Neuronal stem cell (in vitro differentiated cells): Measurements from ENCODE around the gene FRMD4B.

ENCODE experiments used
- DNase-seq: peaks from one replicate; pipeline ENCODE4 v3.0.0-alpha.2; 2013; ENCODE audit warnings: low spot score
- H2AFZ ChIP-seq: one replicate; pipeline ENCODE4 v1.6.1; 2013; ENCODE audit warnings: mild to moderate bottlenecking, low read length, inconsistent platforms
- H2AK5ac ChIP-seq: 2 replicates; pipeline ENCODE4 v1.6.1; 2013; ENCODE audit warnings: low read depth, mild to moderate bottlenecking, inconsistent platforms, low read length, moderate library complexity, mixed read lengths
- H2BK120ac ChIP-seq: 2 replicates; pipeline ENCODE4 v1.6.1; 2013; ENCODE audit warnings: low read depth, mild to moderate bottlenecking, inconsistent platforms, low read length, moderate library complexity, mixed read lengths
- H2BK12ac ChIP-seq: one replicate; pipeline ENCODE4 v1.6.1; 2013; ENCODE audit warnings: low read length, inconsistent platforms
- H2BK15ac ChIP-seq: 2 replicates; pipeline ENCODE4 v1.6.1; 2013; ENCODE audit warnings: mild to moderate bottlenecking, low read length, inconsistent platforms, mixed read lengths
- H2BK5ac ChIP-seq: one replicate; pipeline ENCODE4 v1.6.1; 2013; ENCODE audit warnings: inconsistent platforms, mild to moderate bottlenecking, low read length, moderate library complexity
- H3K14ac ChIP-seq: one replicate; pipeline ENCODE4 v1.6.1; 2013; ENCODE audit warnings: low read length, inconsistent platforms
- H3K18ac ChIP-seq: 2 replicates; pipeline ENCODE4 v1.6.1; 2013; ENCODE audit warnings: low read length, inconsistent platforms
- H3K23ac ChIP-seq: 2 replicates; pipeline ENCODE4 v1.6.1; 2013; ENCODE audit warnings: low read depth, mild to moderate bottlenecking, mixed read lengths, low read length, inconsistent platforms; ENCODE audit not compliant: poor library complexity
- H3K27ac ChIP-seq: replicated peaks from 3 replicates; pipeline ENCODE4 v1.5.1; 2013; ENCODE audit warnings: low read length, inconsistent platforms
- H3K27me3 ChIP-seq, 3 experiments: 2 replicates each; pipeline ENCODE4 v1.6.1; 2013; ENCODE audit warnings: low read length in 3 of 3, mild to moderate bottlenecking in 2 of 3, inconsistent platforms in 1 of 3, low read depth in 1 of 3, mixed read lengths in 1 of 3, moderate library complexity in 1 of 3; ENCODE audit not compliant: control insufficient read depth in 3 of 3, insufficient read depth in 3 of 3
- H3K36me3 ChIP-seq, 2 donors: replicated peaks in 1 of 2; 2 replicates each; pipeline ENCODE4 v1.6.1; 2013; ENCODE audit warnings: low read length in 2 of 2; ENCODE audit not compliant: control insufficient read depth in 2 of 2, insufficient read depth in 2 of 2
- H3K4ac ChIP-seq: 2 replicates; pipeline ENCODE4 v1.6.1; 2013; ENCODE audit warnings: inconsistent platforms, mild to moderate bottlenecking, low read length, moderate library complexity
- H3K4me1 ChIP-seq, 2 donors: 1 replicate in 1 of 2; 2 replicates in 1 of 2; pipeline ENCODE4 v1.6.1; 2013; ENCODE audit warnings: low read length in 2 of 2, low read depth in 1 of 2; ENCODE audit not compliant: control insufficient read depth in 2 of 2, insufficient read depth in 1 of 2
- H3K4me2 ChIP-seq: one replicate; pipeline ENCODE4 v1.6.1; 2013; ENCODE audit warnings: mild to moderate bottlenecking, low read length, inconsistent platforms; ENCODE audit not compliant: insufficient read depth, poor library complexity, severe bottlenecking
- H3K4me3 ChIP-seq, 2 donors: 2 replicates each; pipeline ENCODE4 v1.5.1; 2013; ENCODE audit warnings: low read length in 2 of 2, mild to moderate bottlenecking in 2 of 2, inconsistent platforms in 1 of 2, moderate library complexity in 1 of 2
- H3K79me1 ChIP-seq: one replicate; pipeline ENCODE4 v1.6.1; 2013; ENCODE audit warnings: low read depth, mild to moderate bottlenecking, inconsistent platforms, low read length, moderate library complexity
- H3K9ac ChIP-seq: one replicate; pipeline ENCODE4 v1.6.1; 2013; ENCODE audit warnings: mild to moderate bottlenecking, low read depth, low read length, inconsistent platforms; ENCODE audit not compliant: poor library complexity
- H3K9me3 ChIP-seq, 2 donors: replicated peaks in 1 of 2; 2 replicates each; pipeline versions ENCODE3 to v1.6.1; 2013; ENCODE audit warnings: low read length in 2 of 2, mild to moderate bottlenecking in 2 of 2, inconsistent platforms in 1 of 2, low read depth in 1 of 2, mixed read lengths in 1 of 2, moderate library complexity in 1 of 2; ENCODE audit not compliant: control insufficient read depth in 2 of 2, insufficient read depth in 1 of 2
- H4K8ac ChIP-seq: one replicate; pipeline ENCODE4 v1.6.1; 2013; ENCODE audit warnings: low read depth, mild to moderate bottlenecking, inconsistent platforms, low read length, moderate library complexity
- H4K91ac ChIP-seq: one replicate; pipeline ENCODE4 v1.6.1; 2013; ENCODE audit warnings: low read length, low read depth, mild to moderate bottlenecking, inconsistent platforms; ENCODE audit not compliant: poor library complexity
- WGBS, 2 donors: extraction: QIAGEN DNeasy Blood & Tissue Kit; methylation state at CpG; one replicate each; pipeline ENCODE4 v1.1.7; 2013; ENCODE audit warnings: missing lambda C conversion rate in 2 of 2, mixed read lengths in 1 of 2; ENCODE audit not compliant: insufficient read length in 2 of 2, insufficient replicate concordance in 1 of 2; ENCODE audit errors: extremely low coverage in 2 of 2; 5-methylcytosine and 5-hydroxymethylcytosine counted together

FRMD4B gene

DNA sequence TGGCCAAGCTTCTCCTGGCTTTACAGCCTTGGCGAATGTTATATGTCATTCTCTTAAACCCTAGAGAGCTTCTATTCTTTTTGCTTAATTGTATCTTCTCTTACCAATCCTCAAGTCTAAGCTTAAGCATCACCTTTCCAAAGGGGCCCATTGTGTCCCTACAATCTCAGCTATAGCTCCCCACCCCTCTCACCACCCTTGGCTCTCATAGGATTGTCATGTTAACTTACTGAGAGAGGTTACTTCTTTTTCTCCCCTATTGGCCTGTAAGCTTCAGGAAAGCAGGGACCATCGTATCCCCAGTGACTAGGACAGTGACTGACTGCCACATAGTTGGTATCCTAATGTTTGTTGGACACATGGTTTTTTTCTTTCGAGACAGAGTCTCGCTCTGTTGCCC, 220.1 kb downstream of the FRMD4B start:
- H4K91ac ChIP-seq: no peak overlapping the region
- H3K4me1 ChIP-seq: no peaks in the 10 kb centered on the region
- H3K36me3 ChIP-seq: peaks cover 0 to 1% of the 10 kb centered on the region in 2 donors
- no peak overlapping the region for H3K4me3 ChIP-seq
- no peak overlapping the region for H3K23ac ChIP-seq
- WGBS, 2 donors: no CpG with 5 or more reads among the region's 4 CpGs
- no peak for DNase-seq
- no peak overlapping the region for H2BK120ac ChIP-seq
- H2BK5ac ChIP-seq: no peak overlapping the region
- no peak overlapping the region for H2AFZ ChIP-seq
- no peak overlapping the region for H4K8ac ChIP-seq
- no peak overlapping the region for H3K4me2 ChIP-seq
- no peak overlapping the region for H2AK5ac ChIP-seq
- no peaks in the 10 kb centered on the region for H3K79me1 ChIP-seq
- no peak overlapping the region for H2BK15ac ChIP-seq
- no peak overlapping the region for H3K14ac ChIP-seq
- no peak overlapping the region for H3K27ac ChIP-seq
- no peak overlapping the region for H3K4ac ChIP-seq
- H3K18ac ChIP-seq: no peak overlapping the region
- no peak overlapping the region for H3K9ac ChIP-seq
- H3K9me3 ChIP-seq: no peaks in the 10 kb centered on the region
- H2BK12ac ChIP-seq: no peak overlapping the region
- H3K27me3 ChIP-seq: no peaks in the 10 kb centered on the region

DNA sequence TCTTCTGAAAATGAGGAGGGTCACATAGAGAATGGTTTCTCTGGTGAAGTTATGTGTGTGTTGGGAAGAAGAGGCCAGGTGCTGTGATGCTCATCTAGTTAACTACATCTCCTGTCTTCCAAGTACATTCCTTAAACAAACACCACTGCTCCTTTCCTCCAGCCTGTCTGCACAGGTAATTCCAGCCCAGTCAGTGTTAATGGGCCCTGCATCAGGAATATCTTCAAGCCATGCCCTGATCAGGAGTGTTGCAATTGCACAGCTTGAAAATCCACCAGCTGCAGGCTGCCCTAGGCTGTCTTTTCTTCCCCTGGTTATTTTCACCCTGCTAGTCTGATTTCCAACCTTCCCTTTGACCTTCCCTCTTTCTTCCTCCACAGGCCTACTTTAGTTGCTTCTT, 221.6 kb downstream of the FRMD4B start:
- no peak for DNase-seq
- Histone ChIP-seq H3K9me3 (no peaks in the 10 kb centered on the region), H3K79me1 (no peaks in the 10 kb centered on the region), H3K14ac (no peak overlapping the region), H3K36me3 (no peaks in the 10 kb centered on the region), H3K18ac (no peak overlapping the region), H3K4me1 (no peaks in the 10 kb centered on the region), H3K23ac (no peak overlapping the region), H3K9ac (no peak overlapping the region), H2AFZ (no peak overlapping the region), H3K27me3 (no peaks in the 10 kb centered on the region), H3K4ac (no peak overlapping the region), H2BK120ac (no peak overlapping the region), H3K4me2 (no peak overlapping the region), H2BK5ac (no peak overlapping the region), H2BK15ac (no peak overlapping the region), H2AK5ac (no peak overlapping the region), H2BK12ac (no peak overlapping the region), H3K4me3 (no peak overlapping the region), H4K8ac (no peak overlapping the region), H3K27ac (no peak overlapping the region), H4K91ac (no peak overlapping the region)

DNA sequence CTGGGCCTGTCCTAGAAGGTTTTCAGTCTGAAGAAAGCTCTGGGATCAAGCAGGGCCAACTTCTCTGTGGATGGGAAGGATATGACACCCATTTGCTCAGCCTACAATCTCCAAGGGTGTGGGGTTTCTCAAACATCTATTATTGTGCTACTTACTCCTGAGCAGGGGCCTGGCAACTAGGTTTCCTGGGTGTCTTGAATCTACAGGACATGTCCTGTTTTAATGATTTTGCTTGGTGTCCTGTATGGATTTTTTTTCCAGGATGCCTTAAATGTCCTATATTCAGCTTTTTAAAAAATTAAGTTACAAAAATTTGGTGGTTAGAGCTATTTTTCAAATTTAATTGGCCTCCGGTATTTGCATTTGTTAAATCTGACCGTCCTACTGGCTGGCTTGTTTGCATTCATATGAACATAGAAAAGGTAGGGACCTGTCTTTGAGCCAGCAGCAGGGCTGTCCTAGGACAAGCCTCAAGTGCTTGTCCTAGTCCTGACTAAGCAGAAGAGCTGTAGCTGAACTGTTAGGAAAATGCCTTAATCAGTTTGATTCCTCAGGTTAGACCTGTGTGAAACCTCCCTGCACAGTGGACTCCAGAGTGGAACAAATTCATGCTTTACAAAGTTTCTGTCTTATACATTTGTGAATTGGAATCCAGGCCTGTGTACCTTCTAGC, 223.4 kb downstream of the FRMD4B start:
- H3K4ac ChIP-seq: no peak overlapping the region
- no peak overlapping the region for H3K4me2 ChIP-seq
- no peak overlapping the region for H2BK120ac ChIP-seq
- no peaks in the 10 kb centered on the region for H3K79me1 ChIP-seq
- H3K23ac ChIP-seq: no peak overlapping the region
- no peaks in the 10 kb centered on the region for H3K4me1 ChIP-seq
- peak overlapping the region; percentile 52 for H2AFZ ChIP-seq
- no peak overlapping the region for H4K91ac ChIP-seq
- no peak overlapping the region for H4K8ac ChIP-seq
- H3K18ac ChIP-seq: peak overlapping the region; percentile 53
- no CpG with 5 or more reads among the region's 2 CpGs for WGBS, 2 donors
- no peaks in the 10 kb centered on the region for H3K9me3 ChIP-seq
- H3K9ac ChIP-seq: no peak overlapping the region
- no peak overlapping the region for H2AK5ac ChIP-seq
- H2BK5ac ChIP-seq: no peak overlapping the region
- no peak for DNase-seq
- H3K36me3 ChIP-seq: no peaks in the 10 kb centered on the region
- H2BK15ac ChIP-seq: no peak overlapping the region
- H3K27ac ChIP-seq: no peak overlapping the region
- H2BK12ac ChIP-seq: no peak overlapping the region
- no peak overlapping the region for H3K4me3 ChIP-seq
- H3K14ac ChIP-seq: no peak overlapping the region
- no peaks in the 10 kb centered on the region for H3K27me3 ChIP-seq

DNA sequence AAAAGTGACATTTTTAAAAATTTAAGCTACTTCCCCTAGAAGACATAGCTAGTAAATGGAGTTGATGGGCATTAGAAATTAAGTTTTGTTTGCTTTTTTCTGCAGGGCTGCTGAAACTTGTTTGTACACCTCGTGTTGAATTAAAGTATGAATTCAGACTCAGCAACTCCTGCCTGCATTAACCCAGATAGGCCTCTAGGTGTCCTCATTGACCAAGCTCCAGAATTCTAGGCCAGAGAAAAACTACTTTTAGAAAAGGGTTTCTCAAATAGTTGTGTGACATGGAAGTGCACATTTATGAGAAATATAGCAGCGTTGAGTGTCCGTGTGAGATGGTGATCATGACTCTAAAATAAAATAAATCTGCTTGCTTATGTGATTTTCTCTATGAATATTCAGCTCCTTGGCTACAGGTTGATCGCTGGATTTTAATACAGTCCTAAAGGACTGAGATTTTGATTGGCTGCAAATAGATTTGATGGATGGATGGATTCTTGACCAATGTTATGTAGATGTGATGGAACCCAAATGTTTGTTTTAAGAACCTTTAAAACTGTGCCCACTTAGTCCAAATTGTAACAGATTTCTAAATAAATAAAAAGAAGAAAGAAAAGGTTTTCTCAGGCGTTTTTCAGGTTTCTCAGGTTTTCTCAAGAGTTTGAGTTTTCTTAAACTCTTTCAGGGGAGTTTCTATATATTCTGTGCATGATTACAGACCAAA, 224.1 kb downstream of the FRMD4B start:
- Histone ChIP-seq H3K9ac (no peak overlapping the region), H3K27ac (no peak overlapping the region), H3K4me3 (no peak overlapping the region), H3K18ac (no peak overlapping the region), H2BK12ac (no peak overlapping the region), H2BK15ac (no peak overlapping the region), H3K79me1 (no peaks in the 10 kb centered on the region), H3K27me3 (no peaks in the 10 kb centered on the region), H3K9me3 (no peaks in the 10 kb centered on the region), H3K14ac (no peak overlapping the region), H2BK120ac (no peak overlapping the region), H3K4me2 (no peak overlapping the region), H4K8ac (no peak overlapping the region), H3K36me3 (no peaks in the 10 kb centered on the region), H3K4ac (no peak overlapping the region), H2AK5ac (no peak overlapping the region), H3K4me1 (no peaks in the 10 kb centered on the region), H2AFZ (peak overlapping the region; percentile 52), H4K91ac (no peak overlapping the region), H2BK5ac (no peak overlapping the region), H3K23ac (no peak overlapping the region)
- peak; percentile 40 for DNase-seq
- WGBS, 2 donors: no CpG with 5 or more reads among the region's 5 CpGs
